Muscle of back (tissue), 11 donors: ENCODE data around the gene TMEM107. TPM values are rescaled to one million over a fixed set of nuclear protein-coding genes. Genes with fewer than 3 reads are reported as not detected.
A peak's percentile ranks its signal among the peaks of the same experiment; 100 is the strongest.

Source experiments
- DNase-seq, 3 donors: peaks; one replicate each; pipeline versions ENCODE4 v3.0.0 to v3.0.0-alpha.2; 2013
- polyA plus RNA-seq, 10 donors: library from polyadenylated mRNA; unstranded; fragments of 120-200 nt; gene quantifications; one replicate each; pipeline ENCODE4 v1.2.1, GENCODE V29; 2013; ENCODE audit not compliant: insufficient read length in 10 of 10

Gene TMEM107
- polyA plus RNA-seq, 10 donors, result 4.8 to 7.6 (median 6.3) TPM

GRCh38 chr17:8162997-8163977 is 12.9 kb downstream of the TMEM107 start:
- peak in 2 of 3 donors; percentile 79 to 82 for DNase-seq

- peak in 2 of 3 donors; percentile 83 to 93 for DNase-seq
Measured at GRCh38 chr17:8162233-8162996, 13.8 kb downstream of the TMEM107 start, which contains the start of gene VAMP2. Gene VAMP2 (minus strand): TSS chr17:8162948. CDS start chr17:8162879, 69 bp downstream.

GRCh38 chr17:8161289-8162232 is 14.6 kb downstream of the TMEM107 start:
- DNase-seq, result peak in 1 of 3 donors; percentile 43

GRCh38 chr17:8160741-8161221 is 15.4 kb downstream of the TMEM107 start:
- DNase-seq, result peak in 1 of 3 donors; percentile 16

- peak in 1 of 3 donors; percentile 24 for DNase-seq
Measured at GRCh38 chr17:8160224-8160577, 16.0 kb downstream of the TMEM107 start.

- DNase-seq, result peak in 1 of 3 donors; percentile 16
Measured at GRCh38 chr17:8159459-8160223, 16.5 kb downstream of the TMEM107 start.

GRCh38 chr17:8159032-8159400 is 17.2 kb downstream of the TMEM107 start:
- no peak for DNase-seq

GRCh38 chr17:8158267-8159031 is 17.7 kb downstream of the TMEM107 start:
- DNase-seq, result peak; percentile 84 to 93 (median 90)

- DNase-seq, result peak; percentile 100
Measured at GRCh38 chr17:8156246-8156992, 19.8 kb downstream of the TMEM107 start.

GRCh38 chr17:8155996-8156245 is 20.3 kb downstream of the TMEM107 start:
- no peak for DNase-seq

- DNase-seq, result peak in 1 of 3 donors; percentile 75
Measured at GRCh38 chr17:8155231-8155995, 20.8 kb downstream of the TMEM107 start.

GRCh38 chr17:8154608-8155155 is 21.5 kb downstream of the TMEM107 start:
- DNase-seq, result no peak

- peak; percentile 99 to 100 (median 99) for DNase-seq
Measured at GRCh38 chr17:8153957-8154607, 22.1 kb downstream of the TMEM107 start.

GRCh38 chr17:8153525-8153956 is 22.6 kb downstream of the TMEM107 start:
- peak; percentile 92 to 97 (median 96) for DNase-seq

GRCh38 chr17:8153031-8153451 is 23.1 kb downstream of the TMEM107 start:
- DNase-seq, result no peak

GRCh38 chr17:8152112-8152775 is 23.9 kb downstream of the TMEM107 start, which contains the start of gene PER1:
Gene PER1 (minus strand): TSS chr17:8152404. CDS start chr17:8150706, 1,698 bp downstream.
- DNase-seq, result peak; percentile 90 to 95 (median 90)
